GM12878 (cell line): ENCODE measurements around the gene STX10. TPM values are rescaled to one million over a fixed set of nuclear protein-coding genes. Genes with fewer than 3 reads are reported as not detected.

Experiments
- BRCA1 ChIP-seq: IDR thresholded peaks from 2 replicates; pipeline ENCODE4 v1.6.1; 2011; ENCODE audit warnings: low read depth, low read length, improper control_type of control experiment
- CHD2 ChIP-seq: IDR thresholded peaks from 2 replicates; pipeline ENCODE4 v1.6.1; 2011; ENCODE audit warnings: low read depth, low read length, improper control_type of control experiment, borderline replicate concordance
- HDAC6 ChIP-seq: fragments of 200-600 bp; sonication (generic); IDR thresholded peaks from one replicate; pipeline ENCODE4 v1.8.0; 2017; ENCODE audit warnings: antibody characterized with exemption; ENCODE audit not compliant: unreplicated experiment
- KDM1A ChIP-seq: fragments of 200-600 bp; sonication (generic); IDR thresholded peaks from 2 replicates; pipeline ENCODE4 v1.6.1; 2016; ENCODE audit warnings: borderline replicate concordance
- MTA2 ChIP-seq: fragments of 450-650 bp; IDR thresholded peaks from 2 replicates; pipeline ENCODE4 v1.6.1; 2016; ENCODE audit warnings: low read depth, mild to moderate bottlenecking, moderate library complexity
- NBN ChIP-seq: fragments of 450-650 bp; IDR thresholded peaks from 2 replicates; pipeline ENCODE4 v1.6.1; 2016
- SIN3A ChIP-seq: IDR thresholded peaks from 2 replicates; pipeline ENCODE4 v1.6.1; 2012; ENCODE audit warnings: low read depth, low read length, improper control_type of control experiment
- SMAD1 ChIP-seq: fragments of 450-650 bp; IDR thresholded peaks from 2 replicates; pipeline ENCODE4 v1.6.1; 2018; ENCODE audit warnings: mild to moderate bottlenecking, low read depth; ENCODE audit not compliant: partially characterized antibody
- ZBED1 ChIP-seq: IDR thresholded peaks from 2 replicates; pipeline ENCODE4 v1.6.1; 2016; ENCODE audit warnings: borderline replicate concordance
- ZNF217 ChIP-seq: fragments of 450-650 bp; IDR thresholded peaks from 2 replicates; pipeline ENCODE4 v1.6.1; 2017; ENCODE audit warnings: antibody characterized with exemption, mild to moderate bottlenecking
- polyA plus RNA-seq, 11 experiments: library from polyadenylated mRNA; depleted of rRNA in 4 of 11; unstranded in 6 of 11; stranded (reverse) in 5 of 11; fragments of >200 nt; fragmentation: Nextera tagmentation in 4 of 11; fragmentation: Illumina TruSeq in 1 of 11; extraction: Ambion mirVana in 4 of 11; extraction: Trizol in 1 of 11; gene quantifications; 1 replicate in 1 of 11; 2 replicates in 10 of 11; pipeline versions ENCODE4 v1.2.1 to v1.2.3, GENCODE V29; 2011 to 2016; ENCODE audit warnings: inconsistent platforms in 2 of 11, missing spikeins in 2 of 11, low read depth in 1 of 11
- total RNA-seq, 4 experiments: library from RNA; depleted of rRNA in 3 of 4; stranded (reverse); fragments of >200 nt in 3 of 4; fragmentation: Illumina TruSeq in 1 of 4; extraction: Trizol in 1 of 4; gene quantifications; 2 replicates each; pipeline versions ENCODE4 v1.2.1 to v1.2.3, GENCODE V29; 2013 to 2021
- TF ChIP-seq, protein P1 (sequence below): fragments of 450-650 bp; IDR thresholded peaks from 2 replicates; pipeline ENCODE4 v1.6.1; 2017; ENCODE audit warnings: mild to moderate bottlenecking, moderate library complexity
- TF ChIP-seq, protein P2 (sequence below): fragments of 450-650 bp; IDR thresholded peaks from 2 replicates; pipeline ENCODE4 v1.6.1; 2018; ENCODE audit warnings: borderline replicate concordance, mild to moderate bottlenecking; ENCODE audit not compliant: partially characterized antibody
- TF ChIP-seq, protein P3 (sequence below): IDR thresholded peaks from 2 replicates; pipeline ENCODE4 v1.6.1; 2011; ENCODE audit warnings: mild to moderate bottlenecking, low read depth, low read length, moderate library complexity; ENCODE audit not compliant: insufficient replicate concordance
- TF ChIP-seq, protein P4 (sequence below): fragments of 150-350 bp; IDR thresholded peaks from 2 replicates; pipeline ENCODE4 v1.6.1; 2016; ENCODE audit warnings: low read depth, low read length
- TF ChIP-seq, protein P5 (sequence below): fragments of 450-650 bp; IDR thresholded peaks from 2 replicates; pipeline ENCODE4 v1.6.1; 2016; ENCODE audit warnings: mild to moderate bottlenecking

STX10 gene
- total and polyA plus RNA-seq, 10 of the 15 experiments (the other 5 are each of a cell fraction or from before 2014, with no cell fraction given), result 0.56 to 76.1 (median 47.6) TPM

DNA sequence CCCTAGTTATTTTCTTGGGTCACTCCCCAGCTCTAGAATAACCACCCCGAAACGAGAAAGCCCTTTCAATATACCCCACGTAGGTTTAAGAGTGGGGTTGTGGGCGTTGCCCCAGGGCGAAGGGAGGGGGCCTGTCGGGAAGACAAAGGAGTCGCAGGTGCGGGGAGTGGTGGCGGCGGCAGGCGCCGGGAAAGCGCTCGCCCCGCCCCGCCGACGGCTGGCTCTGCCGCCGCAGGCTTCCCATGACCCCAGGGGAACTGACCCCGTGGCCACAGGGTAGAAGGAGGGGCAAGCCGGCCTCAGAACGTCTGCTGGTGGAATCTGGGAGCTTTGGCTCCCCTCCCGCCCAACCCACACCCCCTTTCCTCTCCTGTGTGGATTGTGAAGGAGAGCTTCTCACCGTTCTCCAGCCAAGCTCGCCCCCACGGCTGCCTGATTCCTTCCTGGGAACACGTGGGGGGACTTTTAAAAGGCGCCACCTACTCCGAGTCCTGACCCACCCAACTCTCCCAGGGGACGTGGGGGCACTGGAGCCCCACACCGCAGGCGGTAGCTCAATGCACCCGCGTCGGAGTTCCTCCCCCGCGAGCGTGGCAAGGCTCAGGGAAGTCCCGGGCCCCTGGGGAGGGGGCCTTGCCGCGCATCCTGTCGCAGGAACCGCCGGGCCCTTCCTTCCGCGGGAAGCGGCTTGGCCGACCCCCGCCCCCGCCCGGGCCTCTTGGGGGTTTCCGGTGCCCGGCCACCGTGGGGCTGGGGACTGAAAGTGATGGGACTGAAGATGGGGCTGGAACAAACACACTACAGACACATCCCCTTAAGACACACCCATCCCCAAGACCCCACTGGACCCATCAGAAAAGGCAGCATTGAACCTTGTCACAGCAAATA lies 5.5 kb upstream of the STX10 start (continued):
- TF ChIP-seq, protein P1, sequence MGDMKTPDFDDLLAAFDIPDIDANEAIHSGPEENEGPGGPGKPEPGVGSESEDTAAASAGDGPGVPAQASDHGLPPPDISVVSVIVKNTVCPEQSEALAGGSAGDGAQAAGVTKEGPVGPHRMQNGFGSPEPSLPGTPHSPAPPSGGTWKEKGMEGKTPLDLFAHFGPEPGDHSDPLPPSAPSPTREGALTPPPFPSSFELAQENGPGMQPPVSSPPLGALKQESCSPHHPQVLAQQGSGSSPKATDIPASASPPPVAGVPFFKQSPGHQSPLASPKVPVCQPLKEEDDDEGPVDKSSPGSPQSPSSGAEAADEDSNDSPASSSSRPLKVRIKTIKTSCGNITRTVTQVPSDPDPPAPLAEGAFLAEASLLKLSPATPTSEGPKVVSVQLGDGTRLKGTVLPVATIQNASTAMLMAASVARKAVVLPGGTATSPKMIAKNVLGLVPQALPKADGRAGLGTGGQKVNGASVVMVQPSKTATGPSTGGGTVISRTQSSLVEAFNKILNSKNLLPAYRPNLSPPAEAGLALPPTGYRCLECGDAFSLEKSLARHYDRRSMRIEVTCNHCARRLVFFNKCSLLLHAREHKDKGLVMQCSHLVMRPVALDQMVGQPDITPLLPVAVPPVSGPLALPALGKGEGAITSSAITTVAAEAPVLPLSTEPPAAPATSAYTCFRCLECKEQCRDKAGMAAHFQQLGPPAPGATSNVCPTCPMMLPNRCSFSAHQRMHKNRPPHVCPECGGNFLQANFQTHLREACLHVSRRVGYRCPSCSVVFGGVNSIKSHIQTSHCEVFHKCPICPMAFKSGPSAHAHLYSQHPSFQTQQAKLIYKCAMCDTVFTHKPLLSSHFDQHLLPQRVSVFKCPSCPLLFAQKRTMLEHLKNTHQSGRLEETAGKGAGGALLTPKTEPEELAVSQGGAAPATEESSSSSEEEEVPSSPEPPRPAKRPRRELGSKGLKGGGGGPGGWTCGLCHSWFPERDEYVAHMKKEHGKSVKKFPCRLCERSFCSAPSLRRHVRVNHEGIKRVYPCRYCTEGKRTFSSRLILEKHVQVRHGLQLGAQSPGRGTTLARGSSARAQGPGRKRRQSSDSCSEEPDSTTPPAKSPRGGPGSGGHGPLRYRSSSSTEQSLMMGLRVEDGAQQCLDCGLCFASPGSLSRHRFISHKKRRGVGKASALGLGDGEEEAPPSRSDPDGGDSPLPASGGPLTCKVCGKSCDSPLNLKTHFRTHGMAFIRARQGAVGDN, result no peak; the same call in 1 of the 2 replicates
- no peak for TF ChIP-seq HDAC6
- no peak for TF ChIP-seq BRCA1
- TF ChIP-seq ZBED1, result peak; percentile 64; the same call in 1 of the 2 replicates
- no peak for TF ChIP-seq KDM1A
- peak; percentile 62; the same call in 1 of the 2 replicates for TF ChIP-seq CHD2
- peak; percentile 39; the same call in 1 of the 2 replicates for TF ChIP-seq ZNF217
- TF ChIP-seq SMAD1, result peak; percentile 61
- TF ChIP-seq MTA2, result peak; percentile 70; the same call in 1 of the 2 replicates
- TF ChIP-seq NBN, result peak; percentile 26
- TF ChIP-seq, protein P2, sequence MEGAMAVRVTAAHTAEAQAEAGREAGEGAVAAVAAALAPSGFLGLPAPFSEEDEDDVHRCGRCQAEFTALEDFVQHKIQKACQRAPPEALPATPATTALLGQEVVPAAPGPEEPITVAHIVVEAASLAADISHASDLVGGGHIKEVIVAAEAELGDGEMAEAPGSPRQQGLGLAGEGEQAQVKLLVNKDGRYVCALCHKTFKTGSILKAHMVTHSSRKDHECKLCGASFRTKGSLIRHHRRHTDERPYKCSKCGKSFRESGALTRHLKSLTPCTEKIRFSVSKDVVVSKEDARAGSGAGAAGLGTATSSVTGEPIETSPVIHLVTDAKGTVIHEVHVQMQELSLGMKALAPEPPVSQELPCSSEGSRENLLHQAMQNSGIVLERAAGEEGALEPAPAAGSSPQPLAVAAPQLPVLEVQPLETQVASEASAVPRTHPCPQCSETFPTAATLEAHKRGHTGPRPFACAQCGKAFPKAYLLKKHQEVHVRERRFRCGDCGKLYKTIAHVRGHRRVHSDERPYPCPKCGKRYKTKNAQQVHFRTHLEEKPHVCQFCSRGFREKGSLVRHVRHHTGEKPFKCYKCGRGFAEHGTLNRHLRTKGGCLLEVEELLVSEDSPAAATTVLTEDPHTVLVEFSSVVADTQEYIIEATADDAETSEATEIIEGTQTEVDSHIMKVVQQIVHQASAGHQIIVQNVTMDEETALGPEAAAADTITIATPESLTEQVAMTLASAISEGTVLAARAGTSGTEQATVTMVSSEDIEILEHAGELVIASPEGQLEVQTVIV, result no peak
- TF ChIP-seq, protein P3, sequence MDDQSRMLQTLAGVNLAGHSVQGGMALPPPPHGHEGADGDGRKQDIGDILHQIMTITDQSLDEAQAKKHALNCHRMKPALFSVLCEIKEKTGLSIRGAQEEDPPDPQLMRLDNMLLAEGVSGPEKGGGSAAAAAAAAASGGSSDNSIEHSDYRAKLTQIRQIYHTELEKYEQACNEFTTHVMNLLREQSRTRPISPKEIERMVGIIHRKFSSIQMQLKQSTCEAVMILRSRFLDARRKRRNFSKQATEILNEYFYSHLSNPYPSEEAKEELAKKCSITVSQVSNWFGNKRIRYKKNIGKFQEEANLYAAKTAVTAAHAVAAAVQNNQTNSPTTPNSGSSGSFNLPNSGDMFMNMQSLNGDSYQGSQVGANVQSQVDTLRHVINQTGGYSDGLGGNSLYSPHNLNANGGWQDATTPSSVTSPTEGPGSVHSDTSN, result peak; percentile 12
- TF ChIP-seq, protein P4, sequence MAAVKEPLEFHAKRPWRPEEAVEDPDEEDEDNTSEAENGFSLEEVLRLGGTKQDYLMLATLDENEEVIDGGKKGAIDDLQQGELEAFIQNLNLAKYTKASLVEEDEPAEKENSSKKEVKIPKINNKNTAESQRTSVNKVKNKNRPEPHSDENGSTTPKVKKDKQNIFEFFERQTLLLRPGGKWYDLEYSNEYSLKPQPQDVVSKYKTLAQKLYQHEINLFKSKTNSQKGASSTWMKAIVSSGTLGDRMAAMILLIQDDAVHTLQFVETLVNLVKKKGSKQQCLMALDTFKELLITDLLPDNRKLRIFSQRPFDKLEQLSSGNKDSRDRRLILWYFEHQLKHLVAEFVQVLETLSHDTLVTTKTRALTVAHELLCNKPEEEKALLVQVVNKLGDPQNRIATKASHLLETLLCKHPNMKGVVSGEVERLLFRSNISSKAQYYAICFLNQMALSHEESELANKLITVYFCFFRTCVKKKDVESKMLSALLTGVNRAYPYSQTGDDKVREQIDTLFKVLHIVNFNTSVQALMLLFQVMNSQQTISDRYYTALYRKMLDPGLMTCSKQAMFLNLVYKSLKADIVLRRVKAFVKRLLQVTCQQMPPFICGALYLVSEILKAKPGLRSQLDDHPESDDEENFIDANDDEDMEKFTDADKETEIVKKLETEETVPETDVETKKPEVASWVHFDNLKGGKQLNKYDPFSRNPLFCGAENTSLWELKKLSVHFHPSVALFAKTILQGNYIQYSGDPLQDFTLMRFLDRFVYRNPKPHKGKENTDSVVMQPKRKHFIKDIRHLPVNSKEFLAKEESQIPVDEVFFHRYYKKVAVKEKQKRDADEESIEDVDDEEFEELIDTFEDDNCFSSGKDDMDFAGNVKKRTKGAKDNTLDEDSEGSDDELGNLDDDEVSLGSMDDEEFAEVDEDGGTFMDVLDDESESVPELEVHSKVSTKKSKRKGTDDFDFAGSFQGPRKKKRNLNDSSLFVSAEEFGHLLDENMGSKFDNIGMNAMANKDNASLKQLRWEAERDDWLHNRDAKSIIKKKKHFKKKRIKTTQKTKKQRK, result no peak
- TF ChIP-seq, protein P5, sequence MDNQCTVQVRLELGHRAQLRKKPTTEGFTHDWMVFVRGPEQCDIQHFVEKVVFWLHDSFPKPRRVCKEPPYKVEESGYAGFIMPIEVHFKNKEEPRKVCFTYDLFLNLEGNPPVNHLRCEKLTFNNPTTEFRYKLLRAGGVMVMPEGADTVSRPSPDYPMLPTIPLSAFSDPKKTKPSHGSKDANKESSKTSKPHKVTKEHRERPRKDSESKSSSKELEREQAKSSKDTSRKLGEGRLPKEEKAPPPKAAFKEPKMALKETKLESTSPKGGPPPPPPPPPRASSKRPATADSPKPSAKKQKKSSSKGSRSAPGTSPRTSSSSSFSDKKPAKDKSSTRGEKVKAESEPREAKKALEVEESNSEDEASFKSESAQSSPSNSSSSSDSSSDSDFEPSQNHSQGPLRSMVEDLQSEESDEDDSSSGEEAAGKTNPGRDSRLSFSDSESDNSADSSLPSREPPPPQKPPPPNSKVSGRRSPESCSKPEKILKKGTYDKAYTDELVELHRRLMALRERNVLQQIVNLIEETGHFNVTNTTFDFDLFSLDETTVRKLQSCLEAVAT, result no peak; the same call in 1 of the 2 replicates
- TF ChIP-seq SIN3A, result no peak
